Raji (cell line): ENCODE measurements around the gene GNAI3.

Experiments used
- POLR2A ChIP-seq: IDR thresholded peaks from 2 replicates; pipeline ENCODE4 v1.6.1; 2011; ENCODE audit warnings: low read depth, low read length, control low read depth; ENCODE audit not compliant: insufficient read depth

The GNAI3 gene

DNA sequence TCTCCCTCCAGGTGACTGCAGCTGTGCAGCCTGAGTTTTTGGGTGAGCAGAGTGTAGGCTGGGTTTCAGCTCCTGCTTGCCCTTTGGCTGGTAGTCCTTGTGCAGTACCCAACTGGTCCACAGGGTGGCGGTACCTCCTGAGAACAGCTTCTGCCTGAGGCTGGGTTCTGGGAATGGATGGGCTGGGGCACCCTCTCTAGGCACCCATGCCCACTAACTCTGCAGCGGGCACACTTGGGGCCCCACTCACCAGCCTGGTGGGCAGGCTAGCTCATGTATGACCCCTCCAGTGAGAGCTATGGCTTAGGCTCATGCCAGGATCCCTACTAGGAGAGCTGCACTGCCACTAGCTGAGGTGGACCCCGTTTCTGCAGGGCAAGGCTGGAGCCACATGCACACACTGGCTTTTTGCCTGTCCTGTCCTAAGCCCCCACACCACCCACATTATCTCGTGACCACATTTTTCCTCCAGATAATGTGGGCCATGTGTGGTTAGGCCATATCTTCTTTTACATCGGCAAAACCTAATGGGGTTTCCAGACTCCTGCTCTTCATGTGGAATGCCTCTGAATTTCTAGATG is 92.0 kb downstream of the GNAI3 start:
- no peak for TF ChIP-seq POLR2A

DNA sequence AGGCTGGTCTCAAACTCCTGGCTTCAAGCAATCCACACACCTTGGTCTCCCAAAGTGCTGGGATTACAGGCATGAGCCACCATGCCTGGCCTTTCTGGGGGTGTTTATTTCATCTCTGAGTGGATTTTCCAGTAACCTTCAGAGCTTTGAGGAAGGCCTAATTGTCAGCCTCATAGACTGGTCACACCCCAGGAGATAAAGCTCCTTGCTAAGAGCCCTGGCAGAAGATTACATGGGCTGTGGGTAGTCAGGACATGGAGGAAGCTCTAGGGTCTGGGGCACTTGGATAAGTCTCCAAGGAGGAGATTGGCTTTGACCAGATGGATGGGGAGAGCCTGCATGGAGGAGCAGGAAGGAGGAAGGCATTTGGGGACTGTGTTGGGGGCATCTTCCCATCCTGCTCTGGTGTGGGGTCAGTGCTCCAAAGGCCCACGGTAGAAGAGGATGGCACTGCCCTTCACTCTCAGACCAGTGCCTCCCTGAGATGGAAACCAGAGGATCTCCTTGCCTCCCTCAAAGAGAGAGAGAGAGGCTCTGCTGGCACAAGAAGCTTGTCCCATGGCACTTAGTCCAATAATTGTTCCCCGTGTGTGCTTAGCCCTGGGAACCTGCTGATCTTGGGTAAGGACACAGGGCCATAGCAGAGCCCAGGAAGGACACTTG is 92.8 kb downstream of the GNAI3 start:
- TF ChIP-seq POLR2A = no peak

DNA sequence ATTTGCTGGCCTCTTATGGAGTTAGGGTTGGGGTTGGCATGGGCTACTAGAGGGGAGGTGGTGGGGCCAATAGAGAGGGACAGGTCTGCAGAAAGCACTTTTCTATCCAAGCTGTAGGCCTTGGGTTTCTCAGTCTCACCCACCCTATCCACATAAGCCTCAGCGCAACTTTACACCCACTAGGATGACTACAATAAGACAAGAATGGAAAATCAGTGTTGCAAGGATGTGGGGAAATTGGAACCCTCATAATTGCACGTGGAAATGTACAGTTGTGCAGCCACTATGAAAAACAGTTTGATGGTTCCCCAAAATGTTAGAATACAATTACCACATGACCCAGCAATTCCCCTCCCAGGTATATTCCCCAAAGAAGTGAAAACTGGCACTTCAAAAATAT is 93.4 kb downstream of the GNAI3 start:
- no peak for TF ChIP-seq POLR2A

DNA sequence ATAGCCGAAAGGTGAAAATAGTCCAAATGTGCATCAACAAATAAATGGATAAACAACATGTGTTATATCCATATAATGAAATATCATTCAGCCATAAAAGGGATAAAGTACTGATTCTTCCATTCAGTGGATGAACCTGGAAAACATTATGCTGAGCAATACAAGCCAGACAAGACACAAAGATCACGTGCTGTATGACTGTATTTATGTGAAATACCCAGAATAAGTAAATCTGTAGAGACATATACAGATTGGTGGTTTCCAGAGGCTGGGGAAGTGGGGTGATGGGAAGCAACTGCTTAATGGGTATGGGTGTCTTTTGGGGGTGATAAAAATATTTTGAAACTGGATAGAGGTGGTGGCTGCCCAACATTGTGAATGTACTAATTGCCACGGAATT is 94.2 kb downstream of the GNAI3 start:
- TF ChIP-seq POLR2A = no peak

- TF ChIP-seq POLR2A = no peak
Observed at GRCh38 chr1:109643385-109644230, 95.2 kb downstream of the GNAI3 start.

DNA sequence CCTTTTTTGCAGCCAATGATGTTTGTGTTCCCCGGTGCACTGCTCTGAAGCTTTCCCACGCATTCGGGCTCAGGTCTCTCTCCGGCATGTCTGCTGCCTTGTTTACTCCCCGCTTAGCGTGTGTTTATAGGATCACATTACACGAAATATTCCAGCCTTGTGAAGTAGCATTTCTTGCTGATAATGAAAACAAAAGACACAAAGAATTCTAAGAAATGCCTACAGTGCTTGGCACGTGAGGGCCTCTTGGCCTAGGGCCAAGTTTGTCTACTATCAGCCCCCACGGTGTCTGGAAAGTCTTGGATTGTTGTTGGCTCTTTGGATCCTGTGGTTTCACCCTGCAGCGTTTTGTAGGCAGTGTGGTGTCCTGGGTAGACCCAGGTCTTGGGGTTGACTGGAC is 96.3 kb downstream of the GNAI3 start:
- no peak for TF ChIP-seq POLR2A

DNA sequence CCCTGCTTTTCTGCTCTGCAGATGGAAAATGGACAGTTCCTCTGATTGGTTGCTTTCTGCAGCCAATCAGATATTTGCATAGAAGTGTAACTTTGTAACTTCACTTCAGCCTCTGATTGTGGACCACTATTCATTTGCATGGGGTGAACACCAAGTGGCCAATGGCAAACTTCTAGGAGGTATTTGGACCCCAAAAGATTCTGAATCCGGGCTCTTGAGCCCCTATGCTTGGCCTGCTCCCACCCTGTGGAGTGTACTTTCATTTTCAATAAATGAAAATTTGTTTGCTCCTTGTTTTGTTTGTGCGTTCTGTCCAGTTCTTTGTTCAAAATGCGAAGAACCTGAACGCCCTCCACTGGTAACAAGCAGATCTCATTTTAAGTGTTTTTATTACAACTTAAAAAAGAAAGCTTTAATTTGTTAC is 101.1 kb downstream of the GNAI3 start:
- TF ChIP-seq POLR2A = no peak

- no peak for TF ChIP-seq POLR2A
Observed at GRCh38 chr1:109650609-109651008, 102.2 kb downstream of the GNAI3 start.

- TF ChIP-seq POLR2A = no peak
Observed at GRCh38 chr1:109652402-109652801, 104.0 kb downstream of the GNAI3 start.

DNA sequence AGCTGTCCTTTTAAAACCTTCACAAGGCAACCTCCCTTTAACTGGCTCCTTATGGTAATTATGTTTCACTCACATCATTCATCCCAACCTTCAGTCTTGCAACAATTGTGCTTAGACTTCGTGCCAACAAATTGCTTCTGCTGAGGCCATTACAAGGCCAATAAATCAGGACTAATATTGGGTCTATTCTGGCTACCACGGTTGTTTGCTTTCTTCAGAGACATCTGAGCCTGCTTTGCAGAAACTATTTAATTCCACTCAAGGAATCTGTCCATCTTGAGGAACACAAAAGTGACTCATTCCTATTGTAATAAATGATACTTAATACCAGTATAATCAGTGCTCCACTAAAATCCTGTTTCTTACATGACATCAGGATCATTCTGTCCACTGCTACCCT is 104.9 kb downstream of the GNAI3 start:
- no peak for TF ChIP-seq POLR2A

DNA sequence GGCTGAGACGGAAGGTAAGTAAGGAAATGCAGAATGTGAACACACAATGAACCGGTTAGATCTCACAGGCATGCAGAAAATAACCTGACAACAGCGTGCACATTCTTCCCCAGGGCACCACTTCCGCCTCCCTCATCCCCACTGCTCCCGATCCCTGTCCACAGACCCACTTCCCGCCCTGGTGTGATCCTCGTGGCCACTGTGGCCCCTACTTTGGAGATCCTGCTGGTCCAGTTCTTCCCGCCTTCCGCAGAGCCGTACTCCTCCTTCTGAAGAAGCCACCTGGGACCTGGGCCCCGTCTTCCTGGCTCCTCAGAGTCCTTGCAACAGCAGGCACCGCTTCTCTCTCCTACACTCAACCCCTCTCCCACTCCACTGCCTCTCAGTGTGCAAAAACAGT is 106.1 kb downstream of the GNAI3 start:
- TF ChIP-seq POLR2A = no peak

DNA sequence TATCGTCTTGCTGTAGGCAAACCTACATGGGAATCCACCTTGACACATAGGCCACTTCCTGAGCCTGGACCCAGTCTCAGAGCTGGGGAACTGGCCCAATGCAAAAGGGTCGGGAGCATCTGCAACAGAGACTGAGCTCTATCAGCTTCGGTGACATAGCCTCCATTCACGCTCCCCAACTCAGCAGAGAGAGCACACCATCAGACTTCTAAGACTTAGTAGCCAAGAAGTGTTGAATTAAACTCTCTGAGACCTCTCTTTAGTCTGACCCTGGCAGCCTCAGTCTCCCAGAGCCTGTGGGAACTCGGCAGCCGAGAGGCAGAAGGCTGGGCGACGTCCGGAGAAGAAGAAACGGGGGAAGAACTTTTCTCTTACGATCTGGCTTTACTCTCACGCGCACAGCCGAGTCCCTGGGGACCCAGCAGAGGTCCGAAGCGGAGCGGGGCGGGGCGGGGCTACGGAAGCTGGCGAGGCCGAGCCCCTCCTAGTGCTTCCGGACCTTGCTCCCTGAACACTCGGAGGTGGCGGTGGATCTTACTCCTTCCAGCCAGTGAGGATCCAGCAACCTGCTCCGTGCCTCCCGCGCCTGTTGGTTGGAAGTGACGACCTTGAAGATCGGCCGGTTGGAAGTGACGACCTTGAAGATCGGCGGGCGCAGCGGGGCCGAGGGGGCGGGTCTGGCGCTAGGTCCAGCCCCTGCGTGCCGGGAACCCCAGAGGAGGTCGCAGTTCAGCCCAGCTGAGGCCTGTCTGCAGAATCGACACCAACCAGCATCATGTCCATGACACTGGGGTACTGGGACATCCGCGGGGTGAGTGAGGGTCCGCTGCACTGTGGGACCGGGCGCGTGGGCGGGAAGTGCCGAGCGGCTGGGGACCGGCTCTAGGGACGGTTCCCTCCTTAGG is 107.5 kb downstream of the GNAI3 start, which contains the start of gene GSTM4:
GSTM4 (plus strand) TSS at position 485 of the 905 bp plus-strand sequence; CDS start at position 776, 291 bp downstream.
- TF ChIP-seq POLR2A = peak; percentile 65

- TF ChIP-seq POLR2A = no peak
Observed at GRCh38 chr1:109657395-109657794, 109.0 kb downstream of the GNAI3 start.

- TF ChIP-seq POLR2A = no peak
Observed at GRCh38 chr1:109657970-109658369, 109.6 kb downstream of the GNAI3 start.

DNA sequence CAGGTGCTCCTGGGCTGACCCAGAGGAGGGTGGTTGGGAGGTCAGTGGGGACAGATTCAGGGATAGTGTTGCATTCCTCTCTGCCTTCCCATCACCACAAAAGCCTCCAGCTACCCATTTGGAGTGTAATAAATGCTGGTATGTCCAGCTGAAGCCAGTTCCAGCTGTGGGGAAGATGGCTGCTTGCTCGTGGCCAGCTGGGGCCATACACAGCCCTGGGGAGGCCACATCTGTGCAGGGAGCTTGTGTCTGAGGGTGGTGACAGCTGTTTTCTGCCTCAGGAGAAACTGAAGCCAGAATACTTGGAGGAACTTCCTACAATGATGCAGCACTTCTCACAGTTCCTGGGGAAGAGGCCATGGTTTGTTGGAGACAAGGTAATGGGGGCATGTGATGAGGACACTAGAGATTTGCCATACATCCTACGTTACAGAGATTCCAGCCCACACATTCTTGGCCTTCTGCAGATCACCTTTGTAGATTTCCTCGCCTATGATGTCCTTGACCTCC is 110.2 kb downstream of the GNAI3 start:
- TF ChIP-seq POLR2A = no peak
